DMS153 treated with DMSO at 0.1 percent for 48 hours (cell line): ENCODE data around the gene SIRT5.

ENCODE experiments used
- DNase-seq: peaks from one replicate; lab custom pipeline; 2025; ENCODE audit not compliant: unreplicated experiment; lab: John Stamatoyannopoulos, UW

Gene SIRT5

GRCh38 chr6:13550656-13551055, 23.7 kb upstream of the SIRT5 start:
- no peak for DNase-seq

- no peak for DNase-seq
Measured at GRCh38 chr6:13553646-13554045, 20.8 kb upstream of the SIRT5 start.

GRCh38 chr6:13554929-13555333, 19.5 kb upstream of the SIRT5 start:
- DNase-seq, result no peak

- no peak for DNase-seq
Measured at GRCh38 chr6:13557841-13558240, 16.6 kb upstream of the SIRT5 start.

- DNase-seq, result no peak
Measured at GRCh38 chr6:13558718-13559117, 15.7 kb upstream of the SIRT5 start.

- peak; percentile 2 for DNase-seq
Measured at GRCh38 chr6:13559251-13559650, 15.2 kb upstream of the SIRT5 start.

GRCh38 chr6:13559968-13560650, 14.3 kb upstream of the SIRT5 start:
- DNase-seq, result no peak

GRCh38 chr6:13560651-13561044, 13.8 kb upstream of the SIRT5 start:
- no peak for DNase-seq

- DNase-seq, result no peak
Measured at GRCh38 chr6:13561624-13562267, 12.7 kb upstream of the SIRT5 start.

- DNase-seq, result no peak
Measured at GRCh38 chr6:13563009-13563408, 11.4 kb upstream of the SIRT5 start.

- no peak for DNase-seq
Measured at GRCh38 chr6:13565921-13566320, 8.5 kb upstream of the SIRT5 start.

- no peak for DNase-seq
Measured at GRCh38 chr6:13566500-13566899, 7.9 kb upstream of the SIRT5 start.

GRCh38 chr6:13568970-13569369, 5.4 kb upstream of the SIRT5 start:
- DNase-seq, result no peak

- DNase-seq, result no peak
Measured at GRCh38 chr6:13572240-13572639, 2.2 kb upstream of the SIRT5 start.

- DNase-seq, result no peak
Measured at GRCh38 chr6:13572951-13573654, 1.3 kb upstream of the SIRT5 start.

GRCh38 chr6:13573669-13574110, 711 bp upstream of the SIRT5 start:
- no peak for DNase-seq

- peak; percentile 30 for DNase-seq
Measured at GRCh38 chr6:13574149-13574570, 241 bp upstream of the SIRT5 start.

- no peak for DNase-seq
Measured at GRCh38 chr6:13575377-13575775, 975 bp downstream of the SIRT5 start.

GRCh38 chr6:13576017-13576416, 1.6 kb downstream of the SIRT5 start:
- DNase-seq, result no peak

- DNase-seq, result no peak
Measured at GRCh38 chr6:13577926-13578325, 3.5 kb downstream of the SIRT5 start.

GRCh38 chr6:13579911-13580310, 5.5 kb downstream of the SIRT5 start:
- no peak for DNase-seq

- no peak for DNase-seq
Measured at GRCh38 chr6:13581700-13582229, 7.4 kb downstream of the SIRT5 start.
